H7 (cell line): ENCODE results near the gene NBPF11. TPM values are rescaled to one million over a fixed set of nuclear protein-coding genes. Genes with fewer than 3 reads are reported as not detected.
"Not testable (repeated sequence)": the region's sequence is repeated elsewhere in the genome, so short reads cannot be mapped to it uniquely, and the experiment has no call there.

ENCODE experiments used
- DNase-seq: peaks from one replicate; pipeline ENCODE4 v3.0.0; 2012
- H3K27me3 ChIP-seq: 2 replicates; pipeline ENCODE4 v1.6.0; 2011; ENCODE audit warnings: mild to moderate bottlenecking, low read length; ENCODE audit not compliant: control insufficient read depth, insufficient read depth
- H3K36me3 ChIP-seq: replicated peaks from 2 replicates; pipeline ENCODE4 v1.5.1; 2011; ENCODE audit warnings: low read length; ENCODE audit not compliant: control insufficient read depth, insufficient read depth
- H3K4me3 ChIP-seq: 2 replicates; pipeline ENCODE4 v1.5.1; 2011; ENCODE audit warnings: low read depth, mild to moderate bottlenecking, control low read depth, low read length, moderate library complexity; ENCODE audit not compliant: insufficient read depth
- total RNA-seq: library from RNA; depleted of rRNA; stranded (reverse); fragments of >200 nt; shearing (Covaris generic); gene quantifications from 2 replicates; pipeline ENCODE4 v1.2.3, GENCODE V29; 2014

NBPF11 gene
- total RNA-seq, 1 experiment from 2014 or later = 4.2 TPM

DNA sequence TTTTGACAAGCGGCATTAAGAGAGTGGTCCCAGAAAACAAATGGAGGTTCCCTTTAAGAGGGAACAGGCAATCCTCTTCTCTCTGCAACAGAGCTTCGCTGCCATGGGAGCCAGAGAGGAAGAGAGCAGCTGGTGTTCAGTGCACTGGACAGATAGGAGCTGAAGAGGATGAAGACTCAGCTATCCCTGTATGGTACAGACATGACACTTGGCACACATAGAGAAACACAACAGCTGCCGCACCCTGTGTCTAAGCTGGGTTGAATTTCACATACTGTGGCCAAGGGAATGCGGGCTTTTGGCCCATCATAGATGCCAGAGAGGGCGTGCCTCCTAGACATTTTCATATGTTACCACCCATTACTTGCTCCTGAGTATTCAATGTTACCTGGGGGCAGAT is 29.7 kb downstream of the NBPF11 start:
- DNase-seq, H3K4me3 ChIP-seq, H3K27me3 ChIP-seq, H3K36me3 ChIP-seq: not testable (repeated sequence)

DNA sequence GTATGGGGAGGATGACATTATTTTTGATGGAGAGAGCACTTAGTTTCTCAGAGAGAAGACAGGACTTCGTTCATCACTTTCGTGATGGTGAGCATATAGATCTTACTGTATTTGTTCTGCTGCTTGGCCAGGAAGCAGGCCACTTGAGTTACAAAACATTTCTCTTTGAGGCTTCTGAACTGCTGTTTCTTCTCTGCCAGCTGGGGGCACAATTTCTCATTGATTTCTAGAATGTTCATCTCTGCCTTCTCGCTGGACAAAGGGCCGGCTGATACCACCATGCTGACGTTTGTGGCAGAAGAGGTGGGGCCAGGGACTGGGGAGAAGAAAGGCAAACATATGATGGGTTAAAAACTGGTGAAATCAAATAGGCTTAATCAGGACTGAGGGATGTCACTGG is 31.7 kb downstream of the NBPF11 start:
- H3K27me3 ChIP-seq, DNase-seq, H3K36me3 ChIP-seq, H3K4me3 ChIP-seq: not testable (repeated sequence)

DNA sequence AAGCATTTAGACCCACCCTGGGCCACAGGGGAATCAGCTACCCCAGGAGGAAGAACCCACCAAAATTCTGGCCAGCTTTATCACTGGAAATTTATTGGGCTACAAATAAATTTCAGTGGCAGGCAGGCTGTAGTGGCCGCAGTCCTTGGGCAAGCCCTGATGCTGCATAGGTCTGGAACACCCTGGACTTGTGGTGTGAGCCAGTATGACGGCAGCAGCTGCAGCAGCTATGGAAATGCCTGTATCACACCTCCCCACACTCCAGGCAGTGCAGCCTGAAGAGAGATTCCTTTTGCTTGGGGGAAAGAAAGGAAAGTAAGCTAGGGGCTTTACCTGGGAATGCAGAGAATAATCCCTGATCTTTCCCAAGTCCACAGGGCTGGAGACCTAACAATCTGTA is 56.3 kb downstream of the NBPF11 start:
- H3K36me3 ChIP-seq, H3K27me3 ChIP-seq, DNase-seq, H3K4me3 ChIP-seq: not testable (repeated sequence)

- not testable (repeated sequence) for H3K36me3 ChIP-seq, H3K27me3 ChIP-seq, DNase-seq, H3K4me3 ChIP-seq
These were observed 65.9 kb downstream of the NBPF11 start for GRCh38 chr1:148086196-148086595.

- DNase-seq, H3K36me3 ChIP-seq, H3K27me3 ChIP-seq, H3K4me3 ChIP-seq: not testable (repeated sequence)
These were observed 70.9 kb downstream of the NBPF11 start for GRCh38 chr1:148081205-148081604.

GRCh38 chr1:148078632-148079519 is 73.2 kb downstream of the NBPF11 start:
- DNase-seq, H3K27me3 ChIP-seq, H3K4me3 ChIP-seq, H3K36me3 ChIP-seq: not testable (repeated sequence)

GRCh38 chr1:148078090-148078489 is 74.0 kb downstream of the NBPF11 start:
- DNase-seq, H3K27me3 ChIP-seq, H3K4me3 ChIP-seq, H3K36me3 ChIP-seq: not testable (repeated sequence)

DNA sequence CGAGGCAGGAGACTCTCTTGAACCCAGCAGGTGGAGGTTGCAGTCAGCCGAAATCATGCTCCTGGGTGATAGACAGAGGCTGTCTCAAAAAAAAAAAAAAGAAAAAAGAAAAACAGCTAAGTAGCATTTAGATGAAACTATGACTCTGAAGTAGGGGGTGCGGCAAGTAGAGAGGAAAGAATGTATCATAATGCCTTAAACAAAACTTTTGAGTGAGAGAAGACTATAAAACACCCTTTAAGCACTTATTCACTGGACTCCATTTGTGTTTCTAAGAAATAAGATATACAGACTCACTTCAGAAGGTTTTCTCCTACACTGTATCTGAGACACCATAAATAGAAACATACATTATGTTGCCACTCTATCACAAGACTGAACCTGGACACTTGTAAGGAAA is 74.6 kb downstream of the NBPF11 start:
- not testable (repeated sequence) for H3K36me3 ChIP-seq, H3K4me3 ChIP-seq, H3K27me3 ChIP-seq, DNase-seq

- H3K36me3 ChIP-seq, DNase-seq, H3K4me3 ChIP-seq, H3K27me3 ChIP-seq: not testable (repeated sequence)
These were observed 78.7 kb downstream of the NBPF11 start for GRCh38 chr1:148073392-148073791.

- not testable (repeated sequence) for H3K36me3 ChIP-seq, DNase-seq, H3K27me3 ChIP-seq, H3K4me3 ChIP-seq
These were observed 83.5 kb downstream of the NBPF11 start for GRCh38 chr1:148068606-148069005.

DNA sequence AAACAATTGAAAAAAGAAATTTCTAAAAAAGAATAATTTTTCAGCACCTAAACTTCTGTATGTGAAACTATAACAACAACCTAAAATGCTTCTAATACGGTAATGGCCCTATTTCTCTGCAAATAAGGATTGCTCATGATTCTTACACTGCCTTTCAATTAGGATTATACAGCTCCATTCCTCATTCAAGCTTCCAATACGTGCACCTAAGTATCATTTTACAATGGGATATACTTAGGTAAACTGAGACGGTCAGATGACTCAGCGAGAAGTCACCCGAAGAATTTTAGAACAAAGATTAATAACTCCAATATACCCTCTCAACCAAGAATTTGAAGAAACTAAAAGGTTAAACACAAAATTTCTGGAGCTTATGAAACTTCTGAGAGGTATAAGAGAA is 83.9 kb downstream of the NBPF11 start:
- DNase-seq, H3K36me3 ChIP-seq, H3K27me3 ChIP-seq, H3K4me3 ChIP-seq: not testable (repeated sequence)

GRCh38 chr1:148060294-148060701 is 91.8 kb downstream of the NBPF11 start:
- DNase-seq, H3K27me3 ChIP-seq, H3K4me3 ChIP-seq, H3K36me3 ChIP-seq: not testable (repeated sequence)

GRCh38 chr1:148057384-148057783 is 94.7 kb downstream of the NBPF11 start:
- H3K27me3 ChIP-seq, H3K4me3 ChIP-seq, H3K36me3 ChIP-seq, DNase-seq: not testable (repeated sequence)
